ENCODE measurements around the gene PANX2.

PANX2 gene

DNA sequence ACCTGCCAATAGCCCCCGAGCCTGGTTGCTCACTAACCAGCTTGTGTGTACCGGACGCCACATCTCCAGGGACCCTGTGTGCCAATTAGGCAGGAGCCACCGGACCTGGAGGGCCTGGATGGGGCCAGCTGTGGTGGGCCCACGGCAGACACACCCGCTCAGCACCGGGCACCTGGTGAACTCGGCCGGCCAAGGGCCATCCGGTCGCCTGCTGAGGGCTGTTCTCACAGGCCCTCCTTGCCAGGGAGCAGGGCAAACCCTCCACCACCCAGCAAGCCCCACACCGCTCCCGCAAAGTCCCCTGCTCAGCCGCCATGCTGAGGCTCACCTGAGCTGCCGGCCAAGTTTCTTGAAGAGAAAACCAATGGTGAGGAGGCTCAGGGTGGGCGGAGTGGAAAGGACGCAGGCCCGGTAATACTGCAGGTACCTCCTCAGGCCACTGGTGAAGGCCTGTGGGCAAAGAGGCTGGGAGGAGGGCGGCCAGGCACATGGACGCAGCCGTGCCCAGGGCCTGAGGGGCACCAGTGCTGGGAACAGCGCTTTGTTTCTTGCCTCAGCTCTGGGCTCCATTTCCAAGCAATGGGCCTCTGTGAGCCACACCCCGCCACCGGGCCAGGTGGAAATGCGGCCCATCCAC lies 57.2 kb downstream of the PANX2 start:
- DNase-seq (ENCODE audit: low read depth, low spot score) = no peak

DNA sequence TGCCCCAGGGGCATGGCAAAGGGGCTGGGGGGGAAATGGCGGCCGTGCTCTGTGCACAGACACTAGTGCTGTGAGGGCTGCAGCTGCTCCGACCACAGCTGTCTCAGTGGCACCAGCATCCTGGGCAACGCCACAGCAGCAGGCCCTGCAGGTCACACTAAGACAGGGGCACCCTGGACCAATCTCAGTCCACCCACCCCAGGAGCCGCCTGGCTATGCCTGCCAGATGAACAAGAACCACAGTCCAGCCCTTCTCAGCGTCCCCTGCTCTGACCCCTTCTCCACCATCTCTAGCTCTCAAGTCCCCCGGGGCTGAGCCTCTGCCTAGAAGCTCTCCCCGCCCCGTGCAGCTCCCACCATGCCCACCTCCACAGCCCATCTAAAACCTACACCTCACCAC lies 57.8 kb downstream of the PANX2 start:
- no peak for DNase-seq (ENCODE audit: low read depth, low spot score)

DNA sequence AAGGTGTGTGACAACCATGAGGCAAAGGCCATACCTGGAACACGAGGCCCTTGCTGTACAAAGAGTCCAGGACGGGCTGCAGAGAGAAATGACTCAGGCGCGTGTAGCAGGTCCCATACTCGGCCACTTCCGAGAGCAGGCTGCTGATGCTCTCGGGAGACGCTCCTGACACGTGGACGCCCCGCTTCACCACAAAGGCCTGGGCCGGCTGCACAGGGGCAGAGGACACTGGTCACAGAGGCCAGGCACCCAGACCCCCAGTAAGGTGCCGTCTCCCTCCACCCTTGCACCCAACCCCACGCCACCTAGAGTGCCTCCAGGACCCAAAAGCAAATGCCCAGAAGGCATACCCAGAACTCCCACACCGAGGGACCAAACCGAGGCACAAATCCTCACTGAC lies 58.8 kb downstream of the PANX2 start:
- DNase-seq (ENCODE audit: low read depth, low spot score) = no peak

Data from brain pericyte (primary cell).